ENCODE measurements around the gene ZNF213.
"Not testable (repeated sequence)": the region's sequence is repeated elsewhere in the genome, so short reads cannot be mapped to it uniquely, and the experiment has no call there.

ZNF213 gene

DNA sequence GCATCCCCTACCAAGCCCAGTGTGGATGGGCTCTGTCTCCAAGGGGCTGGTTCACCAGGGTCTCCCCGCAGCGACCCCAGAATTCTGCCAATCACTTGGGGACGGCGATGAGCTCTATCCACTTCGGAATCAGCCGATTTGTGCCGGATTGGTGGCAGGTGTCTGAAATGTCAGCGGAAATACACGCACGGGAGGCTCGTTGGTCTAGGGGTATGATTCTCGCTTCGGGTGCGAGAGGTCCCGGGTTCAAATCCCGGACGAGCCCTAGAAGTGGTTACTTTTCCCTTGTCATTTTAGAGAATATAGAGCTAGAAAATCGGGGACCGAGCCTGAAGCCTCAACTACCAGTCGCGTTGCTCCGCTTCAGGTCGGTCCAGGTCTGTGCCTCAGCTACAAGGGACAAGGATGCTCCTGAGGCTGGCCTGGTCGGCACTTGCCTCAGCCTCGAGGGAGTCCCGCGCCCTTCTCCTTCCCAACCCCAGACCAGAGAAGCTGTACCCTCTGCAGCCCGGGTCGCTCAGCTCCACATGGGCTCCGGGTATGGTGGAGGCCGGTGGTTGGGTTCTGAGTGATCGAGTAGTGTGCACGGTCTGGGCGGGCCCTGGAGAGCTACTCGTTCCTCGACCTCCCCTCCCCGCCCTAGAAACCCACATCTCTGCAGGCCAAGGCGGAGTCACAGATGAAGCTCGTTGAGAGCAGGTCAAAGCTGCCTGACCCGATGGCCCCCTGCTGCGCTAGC lies 37.2 kb downstream of the ZNF213 start:
- DNase-seq: no peak

DNA sequence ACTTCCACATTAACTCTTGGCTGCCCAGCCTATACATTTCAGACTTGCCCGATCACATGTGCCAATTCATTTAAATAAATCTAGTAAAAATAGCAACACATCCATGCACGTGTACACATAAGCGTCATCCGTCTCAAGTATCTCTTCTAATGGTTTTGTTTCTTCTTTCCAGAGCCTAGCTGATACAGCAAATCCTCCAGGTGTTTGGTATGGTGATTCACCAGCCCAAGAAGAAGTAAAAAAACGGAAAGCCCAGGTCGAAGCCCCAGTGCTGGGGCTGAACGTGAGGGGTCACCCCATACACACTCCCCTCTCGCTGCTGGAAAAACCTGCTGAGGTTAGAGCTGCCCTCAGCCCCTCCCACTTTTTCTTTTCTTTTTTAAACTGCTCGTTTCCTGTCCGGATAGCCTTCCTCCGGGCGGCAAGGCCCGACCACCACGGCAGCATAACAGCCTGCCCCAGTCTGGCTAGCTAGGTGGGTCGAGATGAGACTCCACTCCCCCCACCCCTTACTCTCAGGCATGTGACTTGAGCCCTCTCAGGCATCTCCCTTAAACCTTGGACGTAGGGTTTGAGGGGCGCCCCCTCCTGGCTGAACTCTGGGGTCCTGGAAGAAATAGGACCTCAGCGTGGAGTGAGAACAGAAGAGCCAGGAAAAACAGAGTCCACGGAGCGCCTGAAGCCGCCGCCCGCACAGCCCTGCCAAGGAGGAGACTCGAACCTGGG lies 39.2 kb downstream of the ZNF213 start:
- DNase-seq: no peak

DNA sequence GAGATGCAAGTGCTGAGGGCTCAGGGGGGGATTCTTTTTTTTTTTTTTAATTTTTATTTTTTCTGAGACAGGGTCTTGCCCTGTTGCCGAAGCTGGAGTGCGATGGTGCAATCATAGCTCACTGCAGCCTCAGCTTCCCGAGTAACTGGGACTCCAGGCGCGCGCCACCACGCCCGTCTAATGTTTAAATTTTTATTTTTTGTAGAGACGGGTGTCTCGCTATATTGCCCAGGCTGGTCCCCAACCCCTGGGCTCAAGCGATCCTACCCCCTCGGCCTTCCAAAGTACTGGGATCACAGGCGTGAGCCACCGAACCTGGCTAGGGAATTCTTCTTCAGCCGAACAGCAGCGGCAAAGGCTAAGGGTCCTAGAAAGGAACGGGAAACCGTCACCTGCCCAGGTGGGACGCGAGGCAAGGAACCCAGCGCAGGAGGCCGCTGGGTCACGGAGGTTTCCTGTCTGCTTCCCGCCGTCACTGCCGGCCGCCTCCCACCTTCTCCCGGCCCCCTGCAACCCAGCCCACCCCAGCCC lies 39.9 kb downstream of the ZNF213 start:
- DNase-seq: no peak

DNA sequence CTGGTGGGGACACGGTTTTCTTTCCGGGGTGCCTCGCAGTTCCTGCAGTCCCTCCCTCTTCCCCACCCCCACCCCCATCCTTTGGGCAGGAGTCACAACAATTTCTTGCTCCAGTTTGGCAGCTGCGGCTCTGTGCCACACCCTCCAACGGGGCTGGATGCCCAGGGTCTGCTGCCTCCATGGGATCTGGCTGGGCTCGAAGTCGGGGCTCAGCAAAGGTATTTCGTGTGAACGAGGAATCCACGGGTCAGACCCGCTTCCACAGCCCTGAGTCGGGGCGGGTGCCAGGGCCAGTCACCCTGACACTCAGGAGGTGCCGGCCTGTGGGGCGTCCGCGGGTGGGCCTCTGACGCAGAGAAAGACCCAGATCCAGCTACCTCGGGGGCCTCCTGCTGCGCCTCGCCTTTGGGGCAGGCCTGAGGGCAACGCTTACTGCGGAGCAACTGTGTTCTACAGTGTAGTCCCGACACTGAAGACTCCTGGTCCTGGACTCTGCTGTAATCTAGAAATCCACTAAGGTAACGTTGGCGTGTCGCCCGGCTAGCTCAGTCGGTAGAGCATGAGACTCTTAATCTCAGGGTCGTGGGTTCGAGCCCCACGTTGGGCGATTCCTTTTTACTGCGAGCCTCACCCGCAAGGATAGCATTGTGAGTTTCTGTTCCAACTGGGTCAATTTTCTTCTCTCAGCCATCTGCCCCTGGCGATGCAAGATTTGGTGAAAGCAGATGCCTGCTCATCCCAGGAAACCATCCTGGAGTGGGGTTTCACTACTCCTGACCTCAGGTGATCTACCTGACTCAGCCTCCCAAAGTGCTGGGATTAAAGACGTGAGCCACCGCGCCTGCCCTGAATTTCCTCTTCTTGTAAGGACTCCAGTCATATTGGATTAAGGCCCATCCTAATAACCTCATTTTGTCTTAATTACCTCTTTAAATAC lies 40.6 kb downstream of the ZNF213 start:
- DNase-seq: no peak

DNA sequence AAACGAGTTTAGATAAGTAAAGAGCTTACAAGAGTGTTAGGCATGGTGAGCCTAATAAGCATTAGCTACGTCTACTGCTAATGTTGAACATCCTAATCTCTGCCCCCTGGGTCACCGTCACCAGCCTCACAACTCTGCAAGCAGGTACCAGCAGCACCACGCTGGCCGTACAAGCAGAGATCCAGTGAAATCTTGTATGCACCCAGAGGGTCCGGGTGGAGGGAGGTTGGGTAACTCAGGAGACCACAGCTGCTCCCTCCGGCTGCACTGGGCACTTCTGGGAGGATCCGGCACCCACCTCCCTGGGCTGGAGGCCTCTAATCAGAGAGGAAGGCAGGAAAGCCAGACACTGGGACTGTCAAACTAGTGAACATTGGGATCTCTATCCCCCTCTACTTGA lies 44.8 kb downstream of the ZNF213 start:
- no peak for DNase-seq

DNA sequence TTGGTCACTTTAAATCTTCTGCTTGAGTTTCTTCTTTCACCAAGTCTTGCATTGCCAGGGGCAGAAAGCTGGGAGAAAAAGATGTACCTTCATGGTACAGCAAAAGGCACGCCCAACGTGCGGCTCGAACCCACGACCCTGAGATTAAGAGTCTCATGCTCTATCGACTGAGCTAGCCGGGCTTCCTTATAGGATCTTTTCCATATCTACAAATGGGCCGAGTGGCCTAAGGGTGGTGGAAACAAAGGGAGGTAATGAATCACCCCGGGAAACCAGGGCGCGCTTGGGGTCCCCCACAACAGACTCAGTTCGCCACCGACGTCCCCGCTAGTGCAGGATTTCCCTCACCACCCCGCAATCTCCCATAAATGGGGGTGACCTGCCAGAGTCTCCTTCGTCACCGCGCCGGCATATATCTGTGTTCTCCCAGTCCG lies 45.6 kb downstream of the ZNF213 start:
- no peak for DNase-seq

DNA sequence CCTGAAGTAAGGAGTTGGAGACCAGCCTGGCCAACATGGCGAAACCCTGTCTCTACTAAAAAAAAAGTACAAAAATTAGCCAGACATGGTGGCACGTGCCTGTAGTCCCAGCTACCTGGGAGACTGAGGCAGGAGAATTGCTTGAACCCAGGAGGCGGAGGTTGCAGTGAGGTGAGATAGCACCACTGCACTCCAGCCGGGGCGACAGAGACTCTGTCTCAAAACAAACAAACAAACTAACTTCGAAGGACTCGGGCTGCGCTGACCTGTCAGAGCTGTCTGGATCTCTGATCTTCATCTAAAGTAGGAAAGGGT lies 47.4 kb downstream of the ZNF213 start:
- DNase-seq: not testable (repeated sequence)

DNA sequence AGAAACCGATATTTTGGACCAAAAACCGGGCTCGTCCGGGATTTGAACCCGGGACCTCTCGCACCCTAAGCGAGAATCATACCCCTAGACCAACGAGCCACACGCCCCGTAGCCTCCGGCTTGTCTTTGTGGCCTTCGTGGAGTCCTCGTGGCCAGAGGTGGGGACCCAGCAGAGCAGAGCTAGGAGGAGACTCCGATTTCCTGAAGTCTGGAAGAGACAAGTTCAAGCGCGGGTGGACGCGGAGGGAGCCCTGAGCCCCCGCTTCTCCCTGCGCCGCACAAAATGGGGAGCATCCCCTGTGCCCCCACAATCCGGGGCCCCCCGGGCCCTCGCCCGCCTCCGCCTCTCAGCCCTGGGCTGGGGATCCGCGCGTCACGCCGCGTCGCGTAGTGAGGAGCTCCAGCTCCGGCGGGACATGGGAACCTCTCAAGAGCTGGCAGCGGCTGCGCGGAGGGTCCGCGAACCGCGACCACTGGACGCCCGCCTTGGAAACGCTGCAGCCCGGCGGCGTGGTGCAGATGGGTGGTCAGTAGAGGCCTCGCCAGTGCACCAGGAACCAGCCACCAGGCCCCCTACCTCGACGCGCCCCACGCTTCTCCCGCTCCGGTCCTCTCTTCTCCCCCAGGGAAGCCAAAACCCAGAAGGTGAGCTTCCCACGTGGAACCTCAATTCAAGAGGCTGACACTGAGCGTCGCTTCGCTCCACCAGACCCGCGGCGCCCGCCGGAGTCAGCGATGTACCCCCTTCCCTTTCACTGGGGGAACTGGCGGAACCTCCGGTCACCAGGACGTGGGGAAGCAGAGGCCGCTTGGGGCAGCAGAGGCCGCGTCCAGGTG lies 48.0 kb downstream of the ZNF213 start:
- DNase-seq: no peak

DNA sequence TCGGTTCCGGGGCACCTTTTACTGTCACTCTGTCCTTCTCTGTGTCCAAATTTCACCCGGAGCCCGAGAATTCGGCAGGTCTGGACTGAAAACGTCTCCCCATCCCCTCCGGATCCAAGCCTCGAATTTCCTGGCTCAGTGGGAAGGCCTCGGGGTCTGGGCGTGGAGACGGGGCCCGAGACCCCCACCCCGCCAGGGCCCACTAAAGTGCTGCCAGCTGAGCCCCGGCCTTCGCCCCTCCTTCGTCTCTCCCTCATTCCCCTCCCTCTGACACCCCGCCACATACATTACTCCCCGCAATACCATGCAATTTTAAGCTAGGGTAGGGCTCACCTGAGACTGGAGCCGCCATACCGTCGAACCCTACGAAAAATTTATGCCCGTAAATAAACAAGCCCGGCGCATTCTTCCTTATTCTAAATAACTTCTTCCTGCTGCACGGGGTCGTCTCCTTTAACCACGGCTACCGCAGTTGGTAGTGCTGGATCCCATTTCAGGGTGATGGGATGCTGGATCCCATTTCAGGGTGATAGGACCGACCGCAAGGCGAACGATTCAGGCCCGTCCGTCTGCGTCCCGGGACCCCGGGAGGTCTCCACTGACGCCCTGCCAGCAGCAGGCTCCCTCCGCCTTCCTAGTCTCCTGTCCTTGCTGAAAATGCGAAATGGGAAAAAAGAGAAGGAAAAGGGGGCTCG lies 48.8 kb downstream of the ZNF213 start:
- DNase-seq: no peak

DNA sequence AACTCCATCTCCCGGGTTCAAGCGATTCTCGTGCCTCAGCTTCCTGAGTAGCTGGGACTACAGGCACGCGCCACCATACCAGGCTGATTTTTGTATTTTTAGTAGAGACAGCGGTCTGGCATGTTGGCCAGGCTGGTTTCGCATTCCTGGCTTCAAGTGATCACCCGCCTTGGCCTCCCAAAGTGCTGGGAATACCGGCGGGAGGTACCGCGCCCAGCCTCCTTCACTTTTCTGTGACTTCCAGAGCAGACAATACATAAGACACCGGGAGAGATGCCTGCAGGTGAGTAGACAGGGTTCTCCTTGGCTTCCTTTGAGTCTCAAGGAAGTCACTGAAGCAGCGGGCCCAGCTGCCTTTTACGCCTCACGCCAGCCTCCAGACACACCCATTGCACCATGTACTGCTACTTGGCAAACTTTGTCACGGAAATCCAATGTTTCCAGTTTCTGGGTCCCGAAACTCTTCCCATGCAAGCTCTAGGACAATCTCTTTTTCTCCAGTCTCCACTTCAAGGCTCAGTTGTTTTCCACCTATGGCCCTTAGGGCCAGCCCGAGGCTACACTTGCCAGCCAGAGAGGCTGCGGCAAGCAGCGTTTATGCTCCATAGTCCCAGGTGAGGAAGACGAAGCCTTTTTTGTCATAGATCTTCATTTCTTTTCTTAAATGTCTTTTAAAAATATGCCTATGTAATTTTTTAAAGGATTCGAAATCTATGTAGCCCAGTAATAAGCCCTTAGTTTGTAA lies 52.3 kb downstream of the ZNF213 start:
- DNase-seq: no peak

DNA sequence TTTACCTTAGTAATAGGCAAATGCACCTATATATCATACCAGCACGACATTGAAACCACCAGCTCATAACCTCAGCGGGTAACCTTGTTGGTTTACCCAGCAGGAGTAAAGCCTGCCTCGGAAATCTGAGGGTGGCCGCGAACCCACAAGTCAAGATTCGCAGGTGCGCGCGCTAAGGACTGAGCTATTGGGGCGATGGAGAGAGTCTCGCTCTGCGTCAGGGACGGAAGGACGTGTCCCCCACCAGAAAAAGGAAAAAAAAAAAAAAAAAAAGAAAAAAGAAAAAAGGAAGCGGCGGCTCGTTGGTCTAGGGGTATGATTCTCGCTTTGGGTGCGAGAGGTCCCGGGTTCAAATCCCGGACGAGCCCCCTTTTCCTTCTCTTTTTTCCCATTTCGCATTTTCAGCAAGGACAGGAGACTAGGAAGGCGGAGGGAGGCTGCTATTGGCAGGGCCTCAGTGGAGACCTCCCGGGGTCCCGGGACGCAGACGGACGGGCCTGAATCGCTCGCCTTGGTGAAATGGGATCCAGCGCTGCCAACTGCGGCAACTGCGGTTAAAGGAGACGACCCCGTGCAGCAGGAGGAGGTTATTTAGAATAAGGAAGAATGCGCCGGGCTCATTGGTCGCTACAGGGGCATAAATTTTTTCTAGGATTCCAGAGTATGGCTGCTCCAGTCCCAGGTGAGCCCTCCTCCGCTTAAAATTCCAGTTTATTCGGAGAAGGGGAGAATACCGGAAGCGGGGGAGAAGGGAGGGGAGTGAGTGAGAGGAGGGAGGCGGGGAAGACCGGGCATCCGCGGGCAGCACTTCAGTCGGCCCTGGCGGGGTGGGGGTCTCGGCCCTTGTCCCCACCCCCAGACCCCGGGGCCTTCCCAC lies 53.2 kb downstream of the ZNF213 start, which contains the start of gene OR1F1:
Gene OR1F1, plus strand, starts transcription at position 407 of the 877 bp plus-strand sequence.
- DNase-seq: no peak

DNA sequence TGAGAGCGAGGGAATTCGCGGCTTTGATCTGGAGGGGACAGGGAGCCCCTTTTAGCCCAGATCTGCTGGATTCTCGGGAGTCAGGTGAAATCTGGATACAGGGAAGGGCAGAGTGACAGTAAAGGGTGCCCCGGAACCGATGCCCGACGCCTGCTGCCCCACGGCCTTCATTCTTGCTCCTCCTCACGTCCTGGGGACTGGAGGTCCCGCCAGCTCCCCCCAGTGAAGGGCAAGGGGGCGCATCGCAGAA lies 53.8 kb downstream of the ZNF213 start:
- DNase-seq: no peak

DNA sequence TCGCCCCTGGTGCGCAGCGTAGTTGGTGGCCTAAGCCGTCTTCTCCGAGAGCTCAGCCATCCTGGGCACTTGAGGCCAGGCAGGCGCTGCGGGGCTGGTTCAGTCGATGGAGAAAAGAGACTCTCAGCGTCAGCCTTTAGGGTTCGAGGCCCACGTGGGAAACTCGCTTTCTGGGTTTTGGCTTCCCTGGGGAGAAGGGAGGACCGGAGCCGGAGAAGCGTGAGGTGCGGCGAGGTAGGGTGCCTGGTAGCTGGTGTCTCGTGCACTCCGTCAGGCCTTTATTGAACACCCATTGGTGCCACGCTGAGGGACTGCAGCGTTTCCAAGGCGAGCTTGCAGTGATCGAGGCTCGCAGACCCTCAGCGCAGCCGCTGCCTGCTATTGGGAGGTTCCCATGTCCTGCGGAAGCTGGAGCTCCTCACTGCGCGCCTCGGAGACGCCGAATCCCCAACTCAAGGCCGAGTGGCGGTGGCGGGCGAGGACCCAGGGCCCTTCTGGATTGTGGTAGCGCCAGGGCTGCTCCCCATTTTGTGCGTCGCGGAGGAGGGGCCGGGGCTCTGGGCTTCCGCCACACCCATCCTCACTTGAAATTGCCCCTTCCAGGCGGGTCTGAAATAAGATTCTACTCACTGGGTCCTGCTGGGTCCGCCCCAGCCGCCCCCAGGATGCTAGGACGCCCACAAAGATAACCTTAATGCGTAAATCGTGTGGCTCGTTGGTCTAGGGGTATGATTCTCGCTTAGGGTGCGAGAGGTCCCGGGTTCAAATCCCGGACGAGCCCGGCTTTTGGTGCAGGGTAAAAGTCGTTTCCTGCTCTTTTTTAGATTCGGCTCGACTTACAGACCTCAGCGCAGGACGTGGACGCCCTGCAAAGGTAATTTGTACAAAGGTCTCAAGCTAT lies 54.3 kb downstream of the ZNF213 start:
- no peak for DNase-seq

DNA sequence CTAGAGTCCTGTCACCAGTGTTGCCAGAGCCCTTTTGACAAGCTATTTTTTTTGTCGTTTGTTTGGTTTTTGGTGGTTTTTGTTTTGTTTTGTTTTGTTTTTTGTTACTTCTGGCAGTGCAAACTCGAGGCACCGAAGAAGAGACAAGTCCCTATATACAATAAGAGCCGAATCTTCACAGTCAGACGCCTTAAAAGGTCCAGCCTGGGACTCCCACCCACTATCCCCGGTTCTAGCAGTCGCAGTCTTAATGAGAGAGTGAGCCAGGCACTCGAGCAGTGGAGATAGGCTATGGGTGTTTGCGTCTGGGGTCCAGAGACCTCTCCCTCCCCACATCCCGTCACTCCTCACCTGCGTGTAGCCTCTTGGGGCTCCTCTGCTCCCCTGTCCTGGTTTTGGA lies 55.0 kb downstream of the ZNF213 start:
- no peak for DNase-seq

DNA sequence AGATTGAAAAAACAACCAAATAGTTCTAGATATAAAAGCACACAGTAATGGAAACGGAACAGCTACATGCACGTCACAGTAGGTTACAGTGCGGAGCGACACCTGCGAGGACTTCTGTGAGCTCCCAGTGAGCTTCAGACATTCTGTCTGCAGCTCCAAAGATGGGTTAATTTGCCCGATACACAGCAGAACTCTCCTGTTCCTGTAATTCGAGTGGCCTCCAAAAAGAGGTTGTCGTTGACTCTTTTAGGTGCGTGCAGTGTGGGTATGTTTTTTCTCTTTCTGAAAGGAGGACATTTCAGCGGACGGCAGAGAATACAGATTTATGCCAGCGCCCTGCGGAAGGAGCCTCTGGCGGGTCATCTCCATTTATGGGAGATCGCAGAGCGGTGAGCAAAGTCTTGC lies 56.1 kb downstream of the ZNF213 start:
- no peak for DNase-seq
